Psoas muscle (tissue), 8 donors: ENCODE data around the gene ANXA3. TPM values are rescaled to one million over a fixed set of nuclear protein-coding genes. Genes with fewer than 3 reads are reported as not detected.
"Not testable (repeated sequence)": the region's sequence is repeated elsewhere in the genome, so short reads cannot be mapped to it uniquely, and the experiment has no call there.

Experiments used
- ATAC-seq, 4 donors: fragments of 200-7000 bp; cut with Tn5 transposase; one replicate each; pipeline ENCODE4 v1.9.1; 2020; ENCODE audit warnings: moderate library complexity in 3 of 4, mild to moderate bottlenecking in 2 of 4
- DNase-seq, 2 donors: peaks; one replicate each; pipeline ENCODE4 v3.0.0-alpha.2; 2020
- H3K27ac ChIP-seq: fragments of 200-600 bp; one replicate; pipeline ENCODE4 v1.8.0; 2022
- H3K27me3 ChIP-seq, 3 donors: fragments of 200-600 bp in 1 of 3; one replicate each; pipeline versions ENCODE4 v1.6.1 to v1.8.0; 2013 to 2022; ENCODE audit warnings: low read length in 2 of 3, mild to moderate bottlenecking in 2 of 3, moderate library complexity in 1 of 3; ENCODE audit not compliant: insufficient read depth in 3 of 3
- H3K36me3 ChIP-seq, 2 donors: fragments of 200-600 bp in 1 of 2; one replicate each; pipeline versions ENCODE4 v1.6.1 to v1.8.0; 2013 to 2022; ENCODE audit warnings: low read depth in 1 of 2, mild to moderate bottlenecking in 1 of 2, moderate library complexity in 1 of 2; ENCODE audit not compliant: insufficient read depth in 1 of 2
- H3K4me1 ChIP-seq: fragments of 200-600 bp; one replicate; pipeline ENCODE4 v1.8.0; 2022
- H3K4me3 ChIP-seq: fragments of 200-600 bp; one replicate; pipeline ENCODE4 v1.8.0; 2022; ENCODE audit warnings: mild to moderate bottlenecking
- H3K9me3 ChIP-seq: fragments of 200-600 bp; one replicate; pipeline ENCODE4 v1.8.0; 2022
- CTCF ChIP-seq: fragments of 200-600 bp; IDR thresholded peaks from one replicate; pipeline ENCODE4 v1.8.0; 2022; ENCODE audit warnings: antibody characterized with exemption
- WGBS, 3 donors: extraction: QIAGEN DNeasy Blood & Tissue Kit; methylation state at CpG; one replicate each; pipeline versions ENCODE4 v1.1.6 to v1.1.7; 2013; 5-methylcytosine and 5-hydroxymethylcytosine counted together
- intact Hi-C, 2 donors: fragments of 100-400 bp; cut with DNase I; formaldehyde crosslinking; loops; one replicate each; pipeline versions ENCODE4 v1.11.0 to v1.14.2; 2022
- polyA plus RNA-seq, 3 donors: library from polyadenylated mRNA; stranded (reverse); fragments of 200-250 nt; gene quantifications; one replicate each; pipeline ENCODE4 v1.2.3, GENCODE V29; 2013
- total RNA-seq, 4 donors: library from RNA; stranded (reverse); fragmentation: NEBNext Ultra II Directional in 2 of 4; extraction: Animal tissue kit (Norgen Biotek cat#: 25700) in 2 of 4; gene quantifications; one replicate each; pipeline versions ENCODE4 v1.2.1 to v1.2.4, GENCODE V29; 2021 to 2023
- donor health status: healthy with polysubstance abuse.
- donor health status: DM: no; HTN: no; CAD: no; lungs with moderate emphysema.
- donor health status: Bipolar disorder and iron deficiency.
- donor health status: healthy.
- donor health status: DM: yes; HTN: yes; CAD: no.
- donor health status: DM: no; HTN: no; CAD: no.
- donor health status: DM: no; HTN: no; CAD: no.
- donor health status: DM: yes; HTN: yes; CAD: no.

Gene ANXA3
- total and polyA plus RNA-seq, 7 donors, result 11.8 to 27.6 (median 18.1) TPM

GRCh38 chr4:78592088-78592783, 40.7 kb downstream of the ANXA3 start:
- no peak overlapping the region for H3K4me3 ChIP-seq
- H3K36me3 ChIP-seq, result peaks cover 0 to 3% of the 10 kb centered on the region in 2 donors
- no peaks in the 10 kb centered on the region for H3K27me3 ChIP-seq
- TF ChIP-seq CTCF, result no peak
- H3K27ac ChIP-seq, result no peak overlapping the region
- no peak for ATAC-seq
- peaks cover 6% of the 10 kb centered on the region for H3K4me1 ChIP-seq
- H3K9me3 ChIP-seq, result no peaks in the 10 kb centered on the region
- 42 to 48% (median 48%) methylated on average over 3 of the region's 3 CpGs for WGBS, 3 donors
- intact Hi-C loops, result no loop called here
- DNase-seq, result no peak

GRCh38 chr4:78596111-78596742, 44.7 kb downstream of the ANXA3 start:
- no peaks in the 10 kb centered on the region for H3K27me3 ChIP-seq
- intact Hi-C loops, result no loop called here
- no peak overlapping the region for H3K4me3 ChIP-seq
- ATAC-seq, result no peak
- no peak overlapping the region for H3K27ac ChIP-seq
- 92 to 95% (median 94%) methylated on average over 3 of the region's 3 CpGs for WGBS, 3 donors
- TF ChIP-seq CTCF, result no peak
- no peaks in the 10 kb centered on the region for H3K9me3 ChIP-seq
- H3K36me3 ChIP-seq, result peaks cover 0 to 3% of the 10 kb centered on the region in 2 donors
- DNase-seq, result no peak
- H3K4me1 ChIP-seq, result peaks cover 6% of the 10 kb centered on the region

- DNase-seq, ATAC-seq, H3K4me1 ChIP-seq, H3K36me3 ChIP-seq, H3K4me3 ChIP-seq, intact Hi-C loops, H3K27ac ChIP-seq, H3K27me3 ChIP-seq, H3K9me3 ChIP-seq: not testable (repeated sequence)
- 89 to 93% (median 91%) methylated on average over 10 of the region's 10 CpGs for WGBS, 3 donors
Measured at GRCh38 chr4:78598431-78598830, 46.9 kb downstream of the ANXA3 start.

GRCh38 chr4:78599147-78599546, 47.6 kb downstream of the ANXA3 start:
- DNase-seq (no peak), ATAC-seq (no peak)
- Histone ChIP-seq H3K27me3 (peaks cover 0 to 3% (median 0%) of the 10 kb centered on the region in 3 donors), H3K27ac (no peak overlapping the region), H3K36me3 (peaks cover 0 to 3% of the 10 kb centered on the region in 2 donors), H3K4me1 (peaks cover 2% of the 10 kb centered on the region), H3K9me3 (no peaks in the 10 kb centered on the region), H3K4me3 (no peak overlapping the region)
- intact Hi-C loops, result no loop called here
- WGBS, 3 donors, result 72 to 80% (median 77%) methylated on average over 4 of the region's 4 CpGs
- TF ChIP-seq CTCF, result no peak

GRCh38 chr4:78599931-78600375, 48.4 kb downstream of the ANXA3 start:
- TF ChIP-seq CTCF, result no peak
- Histone ChIP-seq H3K36me3 (peaks cover 0 to 3% of the 10 kb centered on the region in 2 donors), H3K4me3 (no peak overlapping the region), H3K4me1 (peaks cover 2% of the 10 kb centered on the region), H3K27ac (no peak overlapping the region), H3K27me3 (peaks cover 0 to 3% (median 0%) of the 10 kb centered on the region in 3 donors), H3K9me3 (no peaks in the 10 kb centered on the region)
- no peak for ATAC-seq
- intact Hi-C loops, result no loop called here
- no peak for DNase-seq
- 40 to 63% (median 49%) methylated on average over 2 of the region's 2 CpGs for WGBS, 3 donors
